Activated naive CD8-positive, alpha-beta T cell treated with anti-CD3 and anti-CD28 coated beads, Interleukin-2, amount 10 ng/mL, durations not matched to agents 7 days and 5 days (primary cell): ENCODE data around the gene ST8SIA5. TPM values are rescaled to one million over a fixed set of nuclear protein-coding genes. Genes with fewer than 3 reads are reported as not detected.

ENCODE experiments used
- ATAC-seq: fragments of 150-1000 bp; cut with Tn5 transposase; one replicate; pipeline ENCODE4 v1.10.0; 2021; ENCODE audit warnings: low read depth, moderate library complexity
- POLR2A ChIA-PET: fragments of 350-600 bp; sonication (Branson Sonifier 250); formaldehyde crosslinking; loops from one replicate; lab custom pipeline; 2021; ENCODE audit warnings: antibody characterized with exemption; lab: Charles Lee
- DNase-seq: peaks from one replicate; pipeline ENCODE4 v3.0.0; 2021
- H3K27ac Mint-ChIP-seq: one replicate; pipeline ENCODE4 v1.8.0; 2022; ENCODE audit warnings: mild to moderate bottlenecking, mixed read lengths
- H3K27me3 Mint-ChIP-seq: one replicate; pipeline ENCODE4 v1.8.0; 2022; ENCODE audit warnings: mild to moderate bottlenecking, moderate library complexity, mixed read lengths
- H3K36me3 Mint-ChIP-seq: one replicate; pipeline ENCODE4 v1.8.0; 2021; ENCODE audit warnings: mild to moderate bottlenecking, mixed read lengths
- H3K4me1 Mint-ChIP-seq: one replicate; pipeline ENCODE4 v1.8.0; 2021; ENCODE audit warnings: mixed read lengths
- H3K4me3 Mint-ChIP-seq: one replicate; pipeline ENCODE4 v1.8.0; 2022; ENCODE audit warnings: mild to moderate bottlenecking, moderate library complexity, mixed read lengths
- H3K9me3 Mint-ChIP-seq: one replicate; pipeline ENCODE4 v1.8.0; 2021; ENCODE audit warnings: mixed read lengths
- total RNA-seq, 2 experiments: library from RNA; stranded (reverse); gene quantifications; one replicate each; pipeline ENCODE4 v1.2.3, GENCODE V29; 2021

Gene ST8SIA5
- total RNA-seq, 2 experiments from 2014 or later, result not detected

DNA sequence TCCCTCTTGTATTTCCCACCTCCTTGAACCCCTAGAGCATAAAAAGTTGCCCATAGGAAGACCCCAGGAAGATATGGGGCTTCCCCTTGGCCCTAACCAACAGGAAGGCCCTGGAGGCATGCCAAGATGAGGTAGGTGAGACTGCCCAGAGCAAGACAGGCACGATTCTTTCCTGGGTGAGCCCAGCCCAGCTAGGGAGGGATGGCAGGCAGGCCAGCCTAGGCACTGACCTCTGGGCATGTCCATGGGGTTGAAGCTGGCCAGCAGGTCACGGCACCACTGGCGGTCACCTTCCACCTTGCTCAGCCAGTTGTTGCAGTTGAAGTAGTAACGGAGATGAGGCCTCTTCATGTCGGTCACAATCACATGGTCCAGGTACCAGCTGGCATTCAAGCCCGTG is 117.5 kb downstream of the ST8SIA5 start:
- H3K4me3 Mint-ChIP-seq, result no peak overlapping the region

DNA sequence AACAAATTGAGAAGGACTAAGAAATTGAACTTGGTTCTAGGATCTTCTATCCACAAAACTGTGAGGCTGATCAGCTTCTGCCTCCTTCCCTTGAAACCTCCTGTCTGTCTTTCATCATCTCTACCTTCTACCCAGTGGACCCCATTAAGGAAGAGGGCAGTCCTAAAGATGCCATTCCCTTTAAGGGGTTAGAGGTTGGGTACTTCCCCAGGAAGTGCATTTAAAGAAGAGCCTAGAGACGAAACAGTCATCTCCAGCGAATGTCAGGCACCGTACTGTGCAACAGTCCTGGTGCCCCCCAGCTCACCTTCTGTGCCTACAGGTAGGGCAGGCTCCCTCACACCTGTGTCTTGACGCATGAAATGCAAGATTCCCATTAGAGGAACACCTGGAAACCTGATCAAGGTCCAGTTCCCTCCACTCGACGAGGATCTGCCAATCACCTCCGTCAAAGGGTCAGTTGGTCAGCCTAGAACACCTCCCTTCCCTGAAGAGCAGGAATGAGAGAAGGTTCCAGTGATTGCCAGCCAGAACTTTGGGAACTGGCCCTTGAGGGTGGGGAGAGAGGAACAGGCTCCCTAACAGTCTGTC is 120.7 kb downstream of the ST8SIA5 start:
- ATAC-seq (no peak), DNase-seq (no peak)
- Mint-ChIP-seq H3K4me3 (no peak overlapping the region), H3K4me1 (peaks cover 3% of the 10 kb centered on the region), H3K27ac (no peak overlapping the region), H3K27me3 (peaks cover 11% of the 10 kb centered on the region), H3K36me3 (peaks cover 3% of the 10 kb centered on the region), H3K9me3 (peaks cover under 1% of the 10 kb centered on the region)
- POLR2A ChIA-PET, result no interaction called here

More for the DNA sequence above, 117.5 kb downstream of the ST8SIA5 start:
- H3K36me3 Mint-ChIP-seq, result no peaks in the 10 kb centered on the region
- peaks cover 8% of the 10 kb centered on the region for H3K27me3 Mint-ChIP-seq
- no peak for DNase-seq
- POLR2A ChIA-PET, result no interaction called here
- no peak overlapping the region for H3K27ac Mint-ChIP-seq
- H3K9me3 Mint-ChIP-seq, result no peaks in the 10 kb centered on the region
- no peak for ATAC-seq
- H3K4me1 Mint-ChIP-seq, result peaks cover 2% of the 10 kb centered on the region

DNA sequence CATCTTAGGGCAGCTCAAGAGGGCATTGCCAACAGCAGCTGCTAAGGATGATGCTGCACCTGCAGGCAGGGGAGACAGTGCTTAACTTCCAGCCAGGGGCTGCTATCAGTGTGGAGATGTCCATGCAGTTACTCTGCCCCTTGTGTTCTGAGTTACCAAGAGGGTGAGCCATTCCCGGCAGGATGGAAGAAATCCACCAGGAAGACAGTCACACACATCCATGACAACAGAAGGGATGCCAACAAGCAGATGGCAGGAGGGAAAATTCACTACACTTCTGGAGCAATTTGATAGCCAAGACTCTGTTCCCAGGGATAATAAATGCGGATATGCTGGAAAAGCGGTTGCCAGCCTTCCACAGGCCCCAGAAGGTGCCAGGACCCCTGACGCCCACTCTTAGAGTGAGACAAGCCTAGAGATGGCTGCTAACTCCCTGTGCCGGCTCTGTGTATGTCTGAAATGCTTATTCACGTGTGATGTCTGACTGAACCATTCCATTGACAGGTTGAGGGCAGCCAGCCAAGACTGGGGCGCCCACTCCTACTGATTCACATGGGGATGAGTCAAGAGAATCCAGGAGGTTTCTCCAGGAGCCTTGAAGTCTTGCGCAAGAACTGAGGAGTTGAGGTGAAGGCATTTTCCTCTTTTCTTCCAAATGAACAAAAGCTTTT is 124.3 kb downstream of the ST8SIA5 start:
- DNase-seq (no peak), ATAC-seq (no peak)
- Mint-ChIP-seq H3K4me3 (no peak overlapping the region), H3K27ac (no peak overlapping the region), H3K36me3 (peaks cover 6% of the 10 kb centered on the region), H3K27me3 (peaks cover 11% of the 10 kb centered on the region), H3K4me1 (peaks cover 27% of the 10 kb centered on the region), H3K9me3 (peaks cover 4% of the 10 kb centered on the region)
- POLR2A ChIA-PET, result no interaction called here

DNA sequence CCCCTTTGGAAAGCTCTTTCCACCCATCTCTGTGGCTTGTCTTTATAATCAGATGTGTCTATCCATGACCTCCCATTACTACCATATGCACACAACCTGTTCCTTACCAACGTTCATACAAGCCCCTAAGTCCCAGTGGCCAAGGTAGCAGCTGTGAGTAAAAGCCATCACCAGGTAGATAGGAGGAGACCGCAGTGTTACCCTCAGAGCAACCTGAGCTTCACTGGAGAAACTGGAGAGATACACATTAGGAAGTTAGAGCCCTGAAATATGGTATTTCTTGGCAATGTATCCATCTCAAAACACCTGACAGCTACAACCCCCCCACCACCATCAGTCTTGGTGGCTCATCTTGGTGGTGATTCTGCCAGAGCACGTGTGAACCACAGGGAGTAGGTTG is 125.9 kb downstream of the ST8SIA5 start:
- no peak for ATAC-seq
- POLR2A ChIA-PET, result interaction anchor here (0.5 kb wide), 1 partner anchor 41 kb away, joined by 3 read pairs; no protein-coding TSS in a partner anchor
- peaks cover 6% of the 10 kb centered on the region for H3K36me3 Mint-ChIP-seq

DNA sequence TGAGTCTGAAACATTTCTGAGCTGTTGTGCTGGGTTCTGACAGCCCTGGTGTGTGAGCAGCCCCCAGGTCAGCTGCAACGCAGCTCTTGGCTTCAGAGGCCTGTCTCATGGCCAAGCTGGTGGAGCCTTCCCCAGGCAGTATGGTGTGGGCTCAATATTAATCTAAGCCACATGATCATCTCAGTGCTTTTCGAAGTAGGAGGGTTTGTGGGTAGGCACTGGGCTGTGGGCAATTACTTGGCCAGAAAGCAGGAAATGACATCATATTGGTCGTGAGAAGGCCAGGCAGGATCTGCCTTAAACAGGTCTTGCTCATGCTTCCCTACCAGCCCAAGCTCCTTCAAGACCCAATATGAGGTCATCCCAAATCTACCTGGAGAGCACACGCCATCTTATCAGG is 126.7 kb downstream of the ST8SIA5 start:
- H3K36me3 Mint-ChIP-seq, result peaks cover 8% of the 10 kb centered on the region
- H3K27me3 Mint-ChIP-seq, result peaks cover 11% of the 10 kb centered on the region
- H3K4me1 Mint-ChIP-seq, result peaks cover 27% of the 10 kb centered on the region
- peak; percentile 53 for DNase-seq
- peak overlapping the region; percentile 85 for H3K27ac Mint-ChIP-seq
- POLR2A ChIA-PET, result interaction anchor here (0.5 to 1.1 kb wide), 2 partner anchors 409 to 457 kb away, joined by 3 read pairs; a partner anchor contains a TSS
- H3K4me3 Mint-ChIP-seq, result peak overlapping the region; percentile 60
- ATAC-seq, result peak; percentile 88
- peaks cover 4% of the 10 kb centered on the region for H3K9me3 Mint-ChIP-seq

More for the DNA sequence above, 125.9 kb downstream of the ST8SIA5 start:
- no peak for DNase-seq
- Mint-ChIP-seq H3K4me3 (no peak overlapping the region), H3K4me1 (peaks cover 26% of the 10 kb centered on the region), H3K27ac (peak overlapping the region; percentile 85), H3K27me3 (peaks cover 11% of the 10 kb centered on the region), H3K9me3 (peaks cover 4% of the 10 kb centered on the region)

DNA sequence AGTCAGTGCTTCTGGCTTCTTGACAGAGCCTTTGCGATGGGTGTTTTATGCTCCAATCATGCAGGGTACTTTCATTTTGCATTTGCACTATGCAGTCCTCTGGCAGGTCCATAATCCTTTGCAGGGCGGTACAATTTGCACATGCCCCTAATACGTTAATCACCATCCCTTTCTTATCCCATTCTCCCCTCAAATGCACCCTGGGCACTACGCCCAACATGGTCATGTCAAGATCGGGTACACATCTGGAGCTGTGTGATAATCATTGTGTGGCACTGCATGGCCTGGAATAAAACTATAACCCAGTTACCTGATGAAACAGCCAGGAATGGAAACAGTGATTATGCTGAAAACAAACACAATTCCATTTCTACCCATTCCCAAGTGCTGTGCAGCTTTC is 127.5 kb downstream of the ST8SIA5 start:
- Mint-ChIP-seq H3K27ac (peak overlapping the region; percentile 56), H3K4me1 (peaks cover 32% of the 10 kb centered on the region), H3K36me3 (peaks cover 8% of the 10 kb centered on the region), H3K4me3 (peak overlapping the region; percentile 60), H3K27me3 (peaks cover 11% of the 10 kb centered on the region), H3K9me3 (peaks cover 4% of the 10 kb centered on the region)
- ATAC-seq (no peak), DNase-seq (no peak)
- POLR2A ChIA-PET, result interaction anchor here (1.1 kb wide), 1 partner anchor 456 kb away, joined by 3 read pairs; a partner anchor contains a TSS

DNA sequence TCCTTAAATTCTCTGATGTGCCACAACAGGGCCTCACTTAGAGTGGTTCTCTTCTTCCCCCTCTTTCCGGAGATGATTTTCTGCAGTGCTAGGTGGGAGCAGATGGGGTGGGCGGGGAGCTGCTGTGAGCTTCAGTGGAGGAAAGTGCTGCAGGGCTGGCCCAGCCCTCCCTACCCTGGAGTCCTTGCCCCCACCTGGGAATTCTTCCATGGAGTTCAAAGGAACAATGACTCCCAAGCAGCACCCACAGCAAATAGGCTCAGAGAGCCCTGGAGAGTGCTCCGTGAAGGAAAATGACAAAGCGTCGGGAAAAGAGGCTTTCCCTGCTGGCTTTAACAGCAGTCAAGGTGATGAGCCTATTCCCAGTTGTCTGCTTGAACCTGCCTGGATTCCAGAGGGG is 128.6 kb downstream of the ST8SIA5 start:
- Mint-ChIP-seq H3K27me3 (peaks cover 6% of the 10 kb centered on the region), H3K36me3 (peaks cover 8% of the 10 kb centered on the region), H3K27ac (no peak overlapping the region), H3K9me3 (peaks cover 4% of the 10 kb centered on the region), H3K4me1 (peaks cover 43% of the 10 kb centered on the region), H3K4me3 (no peak overlapping the region)
- POLR2A ChIA-PET, result no interaction called here
- DNase-seq (no peak), ATAC-seq (no peak)

DNA sequence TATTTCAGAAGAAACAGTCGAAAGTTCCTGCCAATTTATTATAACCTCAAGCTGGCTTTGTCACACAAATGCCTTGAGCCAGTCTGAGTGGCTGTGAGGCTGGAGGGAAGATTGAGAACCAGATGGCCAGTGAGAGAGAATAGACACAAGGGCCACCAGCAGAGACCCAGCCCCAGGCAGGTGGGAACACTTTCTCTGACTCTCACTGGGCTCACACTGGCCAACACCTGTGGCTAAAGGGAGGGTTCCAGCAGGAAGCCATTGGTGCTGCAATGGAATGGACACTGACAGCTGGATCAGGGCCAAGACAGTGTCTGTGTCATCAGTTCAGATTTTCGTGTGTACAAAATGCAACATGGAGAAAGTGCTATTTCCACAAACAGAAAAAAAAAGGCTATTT is 129.7 kb downstream of the ST8SIA5 start:
- no peaks in the 10 kb centered on the region for H3K27me3 Mint-ChIP-seq
- peaks cover 8% of the 10 kb centered on the region for H3K36me3 Mint-ChIP-seq
- DNase-seq (no peak), ATAC-seq (no peak)
- peaks cover 48% of the 10 kb centered on the region for H3K4me1 Mint-ChIP-seq
- H3K27ac Mint-ChIP-seq, result no peak overlapping the region
- H3K4me3 Mint-ChIP-seq, result no peak overlapping the region
- POLR2A ChIA-PET, result no interaction called here
- H3K9me3 Mint-ChIP-seq, result peaks cover 4% of the 10 kb centered on the region

DNA sequence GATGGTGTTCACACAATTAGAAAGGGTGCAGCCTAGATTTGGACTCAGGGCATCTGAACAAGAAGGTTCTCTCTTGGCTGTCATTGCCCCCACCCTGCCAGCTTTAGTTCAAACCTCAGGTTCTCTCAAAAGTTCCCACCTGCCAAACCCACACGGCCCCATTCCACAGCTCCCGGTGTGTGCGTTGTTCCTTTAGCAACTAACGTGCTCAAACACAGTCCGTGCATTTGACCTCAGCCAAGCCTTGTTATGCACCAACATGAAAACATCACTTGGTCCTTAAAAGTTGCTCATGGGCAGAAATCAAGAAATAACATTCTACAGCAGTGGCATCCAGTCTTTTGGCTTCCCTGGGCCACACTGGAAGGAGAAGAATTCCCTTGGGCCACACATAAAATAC is 131.8 kb downstream of the ST8SIA5 start:
- ATAC-seq, result no peak
- Mint-ChIP-seq H3K27ac (peak overlapping the region; percentile 84), H3K27me3 (no peaks in the 10 kb centered on the region), H3K4me3 (no peak overlapping the region), H3K4me1 (peaks cover 50% of the 10 kb centered on the region), H3K9me3 (no peaks in the 10 kb centered on the region), H3K36me3 (peaks cover 2% of the 10 kb centered on the region)
- POLR2A ChIA-PET, result no interaction called here
- no peak for DNase-seq

DNA sequence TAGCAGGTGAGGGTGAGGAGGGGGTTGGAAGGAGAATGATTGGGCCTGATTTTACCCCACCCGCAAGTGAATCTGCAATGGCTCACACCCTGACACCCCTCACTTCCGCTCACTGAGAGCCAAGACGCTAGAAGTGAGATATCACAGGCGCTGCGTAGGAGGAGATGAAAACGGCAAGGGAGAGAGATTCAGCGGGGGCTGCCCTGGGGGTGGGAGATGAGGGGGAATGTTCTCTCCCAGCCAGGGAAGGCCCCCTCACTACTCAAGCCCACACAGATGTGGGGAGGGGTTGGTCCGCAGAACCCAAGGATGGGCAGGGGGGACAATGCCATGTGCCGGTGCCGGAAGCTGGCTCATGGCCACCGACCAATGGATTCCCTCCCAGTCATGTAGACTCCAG is 132.7 kb downstream of the ST8SIA5 start:
- Mint-ChIP-seq H3K9me3 (no peaks in the 10 kb centered on the region), H3K4me3 (peak overlapping the region; percentile 45), H3K4me1 (peaks cover 40% of the 10 kb centered on the region), H3K27me3 (no peaks in the 10 kb centered on the region), H3K36me3 (peaks cover 2% of the 10 kb centered on the region), H3K27ac (peak overlapping the region; percentile 84)
- ATAC-seq (no peak), DNase-seq (no peak)
- POLR2A ChIA-PET, result interaction anchor here (1.7 kb wide), 1 partner anchor 451 kb away, joined by 4 read pairs; a partner anchor contains a TSS

DNA sequence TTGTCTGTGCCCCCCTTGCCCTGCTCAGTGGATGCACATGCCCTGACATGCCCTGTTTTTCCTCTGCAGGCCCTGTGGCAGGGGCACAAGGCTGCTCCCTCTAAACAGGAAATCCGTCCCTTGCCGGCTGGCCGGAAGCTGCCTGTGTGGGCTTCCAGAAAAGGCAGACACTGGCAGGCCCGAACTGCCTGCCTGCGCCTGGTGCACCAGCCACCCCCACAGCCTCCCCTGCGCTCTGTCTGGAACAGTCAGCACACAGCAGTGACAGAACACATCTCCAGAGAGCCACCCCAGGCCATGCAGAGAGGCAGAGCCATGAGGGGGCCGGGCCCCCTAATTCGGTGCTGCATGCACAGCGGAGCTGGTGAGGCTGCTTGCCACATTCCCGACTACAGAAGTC is 133.3 kb downstream of the ST8SIA5 start:
- no peaks in the 10 kb centered on the region for H3K27me3 Mint-ChIP-seq
- POLR2A ChIA-PET, result interaction anchor here (1.7 kb wide), 1 partner anchor 450 kb away, joined by 4 read pairs; a partner anchor contains a TSS
- DNase-seq (peak; percentile 67), ATAC-seq (peak; percentile 87)
- H3K36me3 Mint-ChIP-seq, result peaks cover 2% of the 10 kb centered on the region
- H3K4me1 Mint-ChIP-seq, result peaks cover 36% of the 10 kb centered on the region
- no peaks in the 10 kb centered on the region for H3K9me3 Mint-ChIP-seq
- peak overlapping the region; percentile 45 for H3K4me3 Mint-ChIP-seq
- H3K27ac Mint-ChIP-seq, result peak overlapping the region; percentile 84

DNA sequence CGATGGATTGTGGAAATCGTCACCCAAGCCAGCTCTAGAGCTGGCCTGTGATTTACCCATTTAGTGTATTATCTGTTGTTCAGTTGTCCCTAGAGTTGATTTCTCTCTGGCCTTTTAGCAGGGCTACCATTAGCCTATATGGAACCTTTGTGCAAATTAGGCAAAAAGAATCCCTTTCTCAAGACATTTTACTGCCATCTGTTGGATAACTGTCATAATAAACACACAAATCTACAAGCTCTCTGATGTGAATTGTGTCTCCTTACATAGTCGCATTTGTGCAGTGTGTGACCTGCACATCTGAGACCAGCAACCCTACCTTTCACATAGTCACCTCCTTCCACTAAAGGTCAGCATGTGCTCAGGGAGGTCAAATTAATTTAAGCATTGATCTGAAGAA is 133.9 kb downstream of the ST8SIA5 start:
- POLR2A ChIA-PET, result interaction anchor here (0.9 to 1.7 kb wide), 3 partner anchors 14 to 450 kb away, joined by 3 to 4 read pairs (median 3); a partner anchor contains a TSS
- ATAC-seq (peak; percentile 23), DNase-seq (no peak)
- Mint-ChIP-seq H3K4me1 (peaks cover 36% of the 10 kb centered on the region), H3K9me3 (no peaks in the 10 kb centered on the region), H3K4me3 (peak overlapping the region; percentile 45), H3K27ac (peak overlapping the region; percentile 84), H3K27me3 (no peaks in the 10 kb centered on the region), H3K36me3 (peaks cover 2% of the 10 kb centered on the region)

DNA sequence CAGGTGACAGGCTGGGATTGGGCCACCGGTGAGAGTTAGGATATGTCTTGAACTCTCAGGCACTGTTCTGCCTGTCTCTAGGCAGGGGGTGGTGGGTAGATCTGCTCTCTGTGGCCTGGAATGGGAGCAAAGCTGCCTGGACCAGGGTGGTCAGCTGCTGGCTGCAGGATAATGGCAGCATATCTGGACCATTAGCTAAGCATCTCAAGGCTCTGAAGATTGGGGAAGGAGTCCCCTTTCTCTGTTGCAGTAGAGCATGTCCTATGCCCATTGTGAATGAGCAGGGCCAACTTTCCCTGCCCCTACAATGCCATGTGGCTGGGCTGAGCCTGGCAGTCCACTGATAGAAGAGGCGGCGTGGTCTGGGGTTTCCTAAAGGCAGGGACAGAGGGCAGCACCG is 134.4 kb downstream of the ST8SIA5 start:
- no peak for DNase-seq
- Mint-ChIP-seq H3K4me1 (peaks cover 39% of the 10 kb centered on the region), H3K27me3 (no peaks in the 10 kb centered on the region), H3K27ac (peak overlapping the region; percentile 84), H3K36me3 (peaks cover 2% of the 10 kb centered on the region), H3K9me3 (no peaks in the 10 kb centered on the region), H3K4me3 (no peak overlapping the region)
- no peak for ATAC-seq
- POLR2A ChIA-PET, result interaction anchor here (0.9 to 1.7 kb wide), 3 partner anchors 15 to 449 kb away, joined by 3 to 4 read pairs (median 3); a partner anchor contains a TSS
